BJ (cell line): ENCODE data around the gene ARID3A. TPM values are rescaled to one million over a fixed set of nuclear protein-coding genes. Genes with fewer than 3 reads are reported as not detected.

Experiments used
- CTCF ChIA-PET: fragments of 350-600 bp; formaldehyde crosslinking; extraction: SDS; loops from one replicate; lab custom pipeline; 2021; ENCODE audit warnings: antibody characterized with exemption, inconsistent platforms; lab: Yijun Ruan, JAX
- POLR2A ChIA-PET: fragments of 300-600 bp; sonication (Branson Sonifier 250); formaldehyde crosslinking; extraction: SDS; loops from one replicate; lab custom pipeline; 2021; ENCODE audit warnings: antibody characterized with exemption; lab: Charles Lee
- DNase-seq: peaks from one replicate; pipeline ENCODE4 v3.0.0-alpha.2; 2011; ENCODE audit warnings: low read depth
- H3K27me3 ChIP-seq: 2 replicates; pipeline ENCODE4 v1.6.0; 2011; ENCODE audit warnings: low read length; ENCODE audit not compliant: control insufficient read depth, insufficient read depth
- H3K36me3 ChIP-seq: 2 replicates; pipeline ENCODE4 v1.5.1; 2011; ENCODE audit warnings: low read length; ENCODE audit not compliant: control insufficient read depth, insufficient read depth
- H3K4me3 ChIP-seq: 2 replicates; pipeline ENCODE4 v1.5.1; 2011; ENCODE audit warnings: low read depth, mild to moderate bottlenecking, control low read depth, low read length
- CTCF ChIP-seq: IDR thresholded peaks from 2 replicates; pipeline ENCODE4 v1.5.1; 2011; ENCODE audit warnings: low read depth, mild to moderate bottlenecking, control low read depth, inconsistent platforms, low read length, moderate library complexity; ENCODE audit not compliant: insufficient read depth
- polyA plus RNA-seq: library from polyadenylated mRNA; depleted of rRNA; stranded (reverse); fragments of >200 nt; gene quantifications from 2 replicates; pipeline ENCODE4 v1.2.3, GENCODE V29; 2011

ARID3A gene
- polyA plus RNA-seq, 1 experiment, result 17.4 TPM

DNA sequence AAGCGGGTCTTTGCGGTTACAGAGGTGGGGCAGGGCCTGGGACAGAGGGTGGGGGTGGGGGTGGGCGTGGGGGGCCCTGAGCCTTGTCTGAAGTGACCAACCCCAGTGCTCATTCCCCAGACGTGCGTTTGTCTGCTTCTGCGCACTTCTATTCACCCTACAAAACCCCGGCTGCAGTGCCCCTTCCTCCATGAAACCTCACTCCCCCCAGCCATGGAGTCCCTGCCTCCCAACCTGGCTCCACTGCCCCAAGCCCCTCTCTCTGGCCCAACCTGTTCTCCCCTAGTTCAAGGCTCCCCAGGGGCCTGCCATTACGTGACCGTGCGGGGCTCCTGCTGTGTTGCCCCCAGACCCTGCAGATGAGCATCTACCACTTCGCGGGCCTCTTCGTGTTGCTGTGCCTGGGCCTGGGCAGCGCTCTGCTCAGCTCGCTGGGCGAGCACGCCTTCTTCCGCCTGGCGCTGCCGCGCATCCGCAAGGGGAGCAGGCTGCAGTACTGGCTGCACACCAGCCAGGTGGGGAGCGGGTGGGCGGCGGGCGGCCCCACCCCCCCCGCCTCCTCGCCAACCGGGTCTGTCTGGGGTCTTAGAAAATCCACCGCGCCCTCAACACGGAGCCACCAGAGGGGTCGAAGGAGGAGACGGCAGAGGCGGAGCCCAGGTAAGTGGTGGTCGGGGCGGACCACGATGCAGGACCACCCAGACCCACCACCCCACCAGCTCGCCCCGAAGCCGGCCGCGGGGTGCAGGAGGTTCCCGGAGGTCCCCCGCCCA lies 82.6 kb downstream of the ARID3A start:
- no peaks in the 10 kb centered on the region for H3K27me3 ChIP-seq
- ChIA-PET POLR2A (no interaction called here), CTCF (no interaction called here)
- no peak overlapping the region for H3K4me3 ChIP-seq
- no peak for DNase-seq
- no peak for TF ChIP-seq CTCF
- peaks cover 19% of the 10 kb centered on the region for H3K36me3 ChIP-seq

DNA sequence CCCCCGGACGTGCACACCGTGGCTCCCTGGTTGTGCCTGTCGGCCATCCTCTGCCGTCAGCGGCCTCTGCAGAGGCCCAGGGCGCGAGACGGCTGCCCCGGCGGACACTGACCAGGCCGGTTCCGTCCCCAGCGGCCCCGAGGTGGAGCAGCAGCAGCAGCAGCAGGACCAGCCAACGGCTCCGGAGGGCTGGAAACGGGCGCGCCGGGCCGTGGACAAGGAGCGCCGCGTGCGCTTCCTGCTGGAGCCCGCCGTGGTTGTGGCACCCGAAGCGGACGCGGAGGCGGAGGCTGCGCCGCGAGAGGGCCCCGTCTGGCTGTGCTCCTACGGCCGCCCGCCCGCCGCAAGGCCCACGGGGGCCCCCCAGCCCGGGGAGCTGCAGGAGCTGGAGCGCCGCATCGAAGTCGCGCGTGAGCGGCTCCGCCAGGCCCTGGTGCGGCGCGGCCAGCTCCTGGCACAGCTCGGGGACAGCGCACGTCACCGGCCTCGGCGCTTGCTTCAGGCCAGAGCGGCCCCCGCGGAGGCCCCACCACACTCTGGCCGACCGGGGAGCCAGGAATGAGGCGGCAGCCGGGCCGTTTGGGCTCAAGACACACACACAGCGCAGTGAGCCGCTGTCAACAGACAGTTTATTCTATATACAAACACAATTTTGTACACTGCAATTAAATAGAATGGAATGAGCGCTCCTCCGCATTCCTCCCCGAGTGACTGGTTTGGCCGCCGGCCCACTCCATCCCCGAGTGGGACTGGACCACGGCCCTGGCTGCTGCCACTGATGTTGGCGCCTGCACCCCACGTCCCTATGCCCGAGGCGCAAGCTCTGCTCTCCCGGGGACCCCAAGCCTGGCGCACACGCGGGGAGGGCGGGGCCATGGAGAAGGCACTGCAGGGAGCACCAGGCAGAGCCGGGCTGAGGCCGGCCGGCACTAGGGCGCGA lies 83.5 kb downstream of the ARID3A start:
- Histone ChIP-seq H3K36me3 (peaks cover 24% of the 10 kb centered on the region), H3K27me3 (no peaks in the 10 kb centered on the region), H3K4me3 (no peak overlapping the region)
- ChIA-PET POLR2A (no interaction called here), CTCF (interaction anchor here (0.6 to 0.7 kb wide), 2 partner anchors 104 to 116 kb away, joined by 3 read pairs; no protein-coding TSS in a partner anchor)
- no peak for TF ChIP-seq CTCF
- peak; percentile 9 for DNase-seq

DNA sequence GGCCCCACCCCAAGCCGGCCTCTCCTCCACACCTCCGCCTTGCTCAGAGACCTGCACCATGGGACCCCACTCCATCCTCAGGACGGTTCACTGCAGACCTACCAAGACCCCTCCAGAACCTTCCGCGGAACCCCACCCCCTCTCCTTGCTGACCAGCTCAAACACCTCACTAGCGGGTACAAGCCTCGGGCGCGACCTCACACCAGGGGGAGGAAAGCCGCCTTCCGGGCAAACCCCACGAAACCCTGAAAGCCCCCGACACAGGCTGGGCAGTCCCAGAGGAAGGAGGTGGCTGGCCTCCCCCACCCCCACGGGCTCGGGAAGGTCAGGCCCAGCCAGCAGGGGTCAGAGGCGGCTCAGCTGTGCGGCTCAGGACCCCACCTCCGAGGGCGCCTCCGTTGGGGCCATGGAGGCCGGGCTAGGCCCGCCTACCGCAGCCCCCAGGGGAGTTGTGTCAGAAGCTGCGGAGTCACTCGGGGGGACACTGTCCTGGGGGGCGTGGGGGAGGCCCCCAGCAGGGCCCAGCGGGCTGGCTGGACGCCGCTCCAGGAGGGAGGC lies 84.2 kb downstream of the ARID3A start:
- no peak for TF ChIP-seq CTCF
- POLR2A ChIA-PET, result no interaction called here
- DNase-seq, result no peak
- H3K27me3 ChIP-seq, result no peaks in the 10 kb centered on the region
- no peak overlapping the region for H3K4me3 ChIP-seq
- CTCF ChIA-PET, result interaction anchor here (0.6 to 0.7 kb wide), 2 partner anchors 105 to 231 kb away, joined by 3 read pairs; no protein-coding TSS in a partner anchor
- H3K36me3 ChIP-seq, result peaks cover 25% of the 10 kb centered on the region

DNA sequence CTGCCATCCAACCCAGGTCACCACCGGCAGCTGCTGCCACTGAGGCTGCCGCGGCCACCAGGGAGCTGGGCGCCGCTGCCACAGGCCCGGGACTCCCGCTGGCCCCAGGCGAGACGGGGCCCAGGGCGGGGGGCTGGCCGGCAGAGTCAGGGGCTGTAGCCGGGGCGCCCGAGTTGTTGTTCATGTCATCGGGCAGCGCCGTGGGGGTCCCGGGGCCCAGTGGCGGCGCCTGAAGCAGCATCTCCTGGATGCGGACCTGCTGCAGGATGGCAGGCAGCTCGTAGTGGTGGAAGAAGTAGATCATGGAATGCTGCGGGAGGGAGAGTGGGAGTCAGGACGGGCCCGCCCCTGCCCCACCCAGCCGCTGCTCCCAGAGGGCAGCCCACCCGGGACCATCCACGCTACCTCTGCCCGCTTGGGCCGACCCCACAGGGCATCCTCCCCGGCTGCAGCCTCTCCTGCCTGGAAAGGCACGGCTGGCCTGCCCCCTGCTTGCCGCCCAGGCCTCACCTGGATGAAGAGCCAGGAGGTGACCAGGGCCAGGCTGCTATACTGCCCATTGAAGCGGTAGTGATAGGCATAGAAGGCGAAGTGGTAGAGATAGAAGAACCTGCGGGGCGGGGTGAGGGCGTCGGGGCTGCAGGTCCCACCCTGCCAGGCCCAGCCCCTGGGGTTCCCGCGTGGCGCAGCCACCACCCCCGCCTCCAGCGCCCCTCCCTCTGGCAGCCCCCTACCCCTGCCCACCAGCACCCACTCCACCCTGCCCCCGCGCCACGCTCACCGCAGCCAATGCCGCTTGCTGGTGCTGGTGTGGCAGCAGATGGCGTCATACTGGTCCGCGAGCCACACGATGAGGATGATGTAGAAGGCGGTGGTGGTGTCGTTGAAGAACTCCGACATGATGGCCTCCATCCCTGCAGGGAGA lies 85.0 kb downstream of the ARID3A start:
- peaks cover 26% of the 10 kb centered on the region for H3K36me3 ChIP-seq
- DNase-seq, result no peak
- CTCF ChIA-PET, result interaction anchor here (0.7 kb wide), 1 partner anchor 230 kb away, joined by 3 read pairs; no protein-coding TSS in a partner anchor
- H3K4me3 ChIP-seq, result no peak overlapping the region
- POLR2A ChIA-PET, result no interaction called here
- H3K27me3 ChIP-seq, result no peaks in the 10 kb centered on the region
- TF ChIP-seq CTCF, result no peak
